ENCODE results near the gene PP2D1.

GRCh38 chr3:20007960-20008359 lies 4.1 kb downstream of the PP2D1 start:
- no peak for TF ChIP-seq CTCF (IDR thresholded peaks at IDR 0.05; ENCODE audit: control extremely low read depth in 1 of 3, insufficient read depth in 1 of 3, low read depth in 1 of 3, low read length in 3 of 3)
- TF ChIP-seq EP300 (IDR thresholded peaks at IDR 0.05; ENCODE audit: borderline replicate concordance in 1 of 2, low read depth in 2 of 2, low read length in 2 of 2): no peak
- TF ChIP-seq HDAC6 (IDR thresholded peaks at IDR 0.05; ENCODE audit: low read depth, low read length): no peak
- no peak for TF ChIP-seq POLR2AphosphoS5 (IDR thresholded peaks at IDR 0.05; ENCODE audit: low read depth, low read length)
- no peak for TF ChIP-seq TAF1 (IDR thresholded peaks at IDR 0.05; ENCODE audit: low read depth, low read length)
- TF ChIP-seq KDM1A (IDR thresholded peaks at IDR 0.05; ENCODE audit: borderline replicate concordance, low read length): no peak
- TF ChIP-seq SIN3A (conservative IDR thresholded peaks at IDR 0.05 in 1 of 2, IDR thresholded peaks at IDR 0.05 in 1 of 2; ENCODE audit: low read depth in 1 of 2, low read length in 2 of 2): no peak
- TF ChIP-seq CEBPB (IDR thresholded peaks at IDR 0.05; ENCODE audit: low read depth, low read length): no peak
- TF ChIP-seq CHD2 (IDR thresholded peaks at IDR 0.05; ENCODE audit: low read length): no peak
- TF ChIP-seq MAFK (IDR thresholded peaks at IDR 0.05; ENCODE audit: low read depth, low read length): no peak
- no peak for TF ChIP-seq SP1 (IDR thresholded peaks at IDR 0.05; ENCODE audit: low read depth, low read length)
- no peak for TF ChIP-seq CBX8 (IDR thresholded peaks at IDR 0.05; ENCODE audit: borderline replicate concordance, low read depth, low read length)

All from H1 (cell line).